ENCODE results near the gene PIH1D1.

The PIH1D1 gene

GRCh38 chr19:49409441-49410029 is 42.1 kb downstream of the PIH1D1 start:
- no peaks in the 10 kb centered on the region for H3K36me3 ChIP-seq (ENCODE audit: control insufficient read depth, low read length)
- H3K4me2 ChIP-seq (ENCODE audit: low read length): peak overlapping the region; percentile 94
- H4K20me1 ChIP-seq (ENCODE audit: control insufficient read depth, insufficient read depth, low read depth, low read length): no peaks in the 10 kb centered on the region
- H3K79me2 ChIP-seq (ENCODE audit: control insufficient read depth, low read length): no peaks in the 10 kb centered on the region
- H3F3A ChIP-seq (ENCODE audit: control insufficient read depth, insufficient read depth): peaks cover 19% of the 10 kb centered on the region; the same call in 1 of the 2 replicates
- no peaks in the 10 kb centered on the region for H3K27me3 ChIP-seq (ENCODE audit: control insufficient read depth, low read length)
- no peaks in the 10 kb centered on the region for H3K9me3 ChIP-seq (ENCODE audit: control insufficient read depth, insufficient read depth, low read length)
- H3K9me2 ChIP-seq (replicated peaks; ENCODE audit: control insufficient read depth, low read length): no peaks in the 10 kb centered on the region
- H3K27ac ChIP-seq (ENCODE audit: low read depth, low read length): peak overlapping the region; percentile 72
- peaks cover 56% of the 10 kb centered on the region for H3K4me1 ChIP-seq (ENCODE audit: control insufficient read depth, low read length)
- peak overlapping the region; percentile 71 for H3K4me3 ChIP-seq (ENCODE audit: low read length)
- TF ChIP-seq EZH2phosphoT487 (IDR thresholded peaks at IDR 0.05; ENCODE audit: borderline replicate concordance, low read length): no peak
- TF ChIP-seq, protein P1, sequence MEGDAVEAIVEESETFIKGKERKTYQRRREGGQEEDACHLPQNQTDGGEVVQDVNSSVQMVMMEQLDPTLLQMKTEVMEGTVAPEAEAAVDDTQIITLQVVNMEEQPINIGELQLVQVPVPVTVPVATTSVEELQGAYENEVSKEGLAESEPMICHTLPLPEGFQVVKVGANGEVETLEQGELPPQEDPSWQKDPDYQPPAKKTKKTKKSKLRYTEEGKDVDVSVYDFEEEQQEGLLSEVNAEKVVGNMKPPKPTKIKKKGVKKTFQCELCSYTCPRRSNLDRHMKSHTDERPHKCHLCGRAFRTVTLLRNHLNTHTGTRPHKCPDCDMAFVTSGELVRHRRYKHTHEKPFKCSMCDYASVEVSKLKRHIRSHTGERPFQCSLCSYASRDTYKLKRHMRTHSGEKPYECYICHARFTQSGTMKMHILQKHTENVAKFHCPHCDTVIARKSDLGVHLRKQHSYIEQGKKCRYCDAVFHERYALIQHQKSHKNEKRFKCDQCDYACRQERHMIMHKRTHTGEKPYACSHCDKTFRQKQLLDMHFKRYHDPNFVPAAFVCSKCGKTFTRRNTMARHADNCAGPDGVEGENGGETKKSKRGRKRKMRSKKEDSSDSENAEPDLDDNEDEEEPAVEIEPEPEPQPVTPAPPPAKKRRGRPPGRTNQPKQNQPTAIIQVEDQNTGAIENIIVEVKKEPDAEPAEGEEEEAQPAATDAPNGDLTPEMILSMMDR (IDR thresholded peaks at IDR 0.05; ENCODE audit: low read depth, low read length, poor library complexity, severe bottlenecking): no peak

DNA sequence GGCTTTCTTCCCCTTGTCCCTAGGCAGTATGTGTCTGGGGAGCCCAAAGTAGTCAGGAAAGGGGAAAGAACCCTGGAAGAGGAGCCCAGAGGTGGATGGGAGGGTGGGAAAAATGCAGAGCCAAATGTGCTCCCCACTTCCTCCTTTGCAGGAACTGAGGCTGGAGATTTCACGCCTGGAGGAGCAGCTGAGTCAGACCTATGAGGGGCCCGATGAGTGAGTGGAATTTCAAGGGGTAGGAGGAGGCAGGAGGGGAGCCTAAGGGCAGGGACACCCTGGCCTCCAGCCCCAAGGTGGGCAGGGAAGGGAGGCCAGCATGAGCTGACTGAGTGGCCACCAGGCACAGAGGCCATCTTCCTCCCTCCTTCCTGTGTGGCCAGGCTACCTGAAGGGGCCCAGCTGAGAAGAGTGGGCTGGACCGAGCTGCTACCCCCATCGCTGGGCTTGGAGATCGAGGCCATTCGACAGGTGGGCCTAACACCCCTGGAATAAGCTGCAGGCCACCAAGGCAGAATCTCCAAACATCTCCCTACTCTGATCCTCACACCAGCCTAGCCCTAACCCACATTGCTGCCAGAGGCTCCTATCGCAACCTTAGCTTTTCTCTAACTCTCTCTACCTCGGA is 42.7 kb downstream of the PIH1D1 start:
- Histone ChIP-seq H3K4me3 (ENCODE audit: low read length) (peak overlapping the region; percentile 71), H3K27me3 (ENCODE audit: control insufficient read depth, low read length) (no peaks in the 10 kb centered on the region), H3F3A (ENCODE audit: control insufficient read depth, insufficient read depth) (peaks cover 19% of the 10 kb centered on the region; the same call in 1 of the 2 replicates), H3K79me2 (ENCODE audit: control insufficient read depth, low read length) (no peaks in the 10 kb centered on the region), H3K4me1 (ENCODE audit: control insufficient read depth, low read length) (peaks cover 61% of the 10 kb centered on the region), H3K9me2 (replicated peaks; ENCODE audit: control insufficient read depth, low read length) (no peaks in the 10 kb centered on the region), H4K20me1 (ENCODE audit: control insufficient read depth, insufficient read depth, low read depth, low read length) (no peaks in the 10 kb centered on the region), H3K27ac (ENCODE audit: low read depth, low read length) (peak overlapping the region; percentile 72), H3K4me2 (ENCODE audit: low read length) (peak overlapping the region; percentile 94), H3K36me3 (ENCODE audit: control insufficient read depth, low read length) (no peaks in the 10 kb centered on the region), H3K9me3 (ENCODE audit: control insufficient read depth, insufficient read depth, low read length) (no peaks in the 10 kb centered on the region)
- TF ChIP-seq, protein P1 (IDR thresholded peaks at IDR 0.05; ENCODE audit: low read depth, low read length, poor library complexity, severe bottlenecking): no peak
- TF ChIP-seq EZH2phosphoT487 (IDR thresholded peaks at IDR 0.05; ENCODE audit: borderline replicate concordance, low read length): no peak

DNA sequence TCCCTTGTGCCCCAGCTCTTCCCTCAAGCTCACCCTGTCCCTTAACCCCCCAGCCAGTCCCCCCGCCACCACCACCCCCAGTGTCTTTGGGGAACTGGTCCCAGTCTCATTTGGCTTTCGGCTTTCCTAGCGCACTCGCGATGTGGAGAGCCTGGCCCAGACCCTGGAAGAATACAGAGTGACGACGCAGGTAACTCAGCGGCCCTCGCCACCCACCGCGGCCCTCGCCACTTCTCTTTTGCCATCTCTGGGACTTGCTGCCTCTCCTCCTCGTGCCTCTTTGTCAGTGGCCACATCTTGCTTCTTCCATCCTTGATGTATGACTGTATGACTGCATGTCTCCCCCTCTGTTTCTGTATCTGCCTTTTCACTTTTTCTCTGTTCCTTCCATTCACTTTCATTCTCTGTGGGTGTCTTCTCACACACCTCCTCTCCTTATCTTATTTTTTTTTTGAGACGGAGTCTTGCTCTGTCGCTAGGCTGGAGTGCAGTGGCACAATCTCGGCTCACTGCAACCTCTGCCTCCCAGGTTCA is 44.1 kb downstream of the PIH1D1 start:
- no peaks in the 10 kb centered on the region for H4K20me1 ChIP-seq (ENCODE audit: control insufficient read depth, insufficient read depth, low read depth, low read length)
- H3K4me2 ChIP-seq (ENCODE audit: low read length): no peak overlapping the region
- peaks cover 24% of the 10 kb centered on the region for H3F3A ChIP-seq (ENCODE audit: control insufficient read depth, insufficient read depth)
- H3K4me1 ChIP-seq (ENCODE audit: control insufficient read depth, low read length): peaks cover 75% of the 10 kb centered on the region
- H3K9me2 ChIP-seq (replicated peaks; ENCODE audit: control insufficient read depth, low read length): no peaks in the 10 kb centered on the region
- H3K36me3 ChIP-seq (ENCODE audit: control insufficient read depth, low read length): no peaks in the 10 kb centered on the region
- no peaks in the 10 kb centered on the region for H3K9me3 ChIP-seq (ENCODE audit: control insufficient read depth, insufficient read depth, low read length)
- no peaks in the 10 kb centered on the region for H3K79me2 ChIP-seq (ENCODE audit: control insufficient read depth, low read length)
- no peak overlapping the region for H3K4me3 ChIP-seq (ENCODE audit: low read length)
- no peaks in the 10 kb centered on the region for H3K27me3 ChIP-seq (ENCODE audit: control insufficient read depth, low read length)
- H3K27ac ChIP-seq (ENCODE audit: low read depth, low read length): no peak overlapping the region
- TF ChIP-seq, protein P1 (IDR thresholded peaks at IDR 0.05; ENCODE audit: low read depth, low read length, poor library complexity, severe bottlenecking): no peak
- no peak for TF ChIP-seq EZH2phosphoT487 (IDR thresholded peaks at IDR 0.05; ENCODE audit: borderline replicate concordance, low read length)
